GM12874 (cell line): Measurements from ENCODE around the gene OR5K3.

ENCODE experiments used
- TF ChIP-seq, protein P1 (sequence below): IDR thresholded peaks from 2 replicates; pipeline ENCODE4 v1.5.1; 2011; ENCODE audit warnings: low read depth, mild to moderate bottlenecking, control low read depth, low read length, moderate library complexity; ENCODE audit not compliant: insufficient read depth

OR5K3 gene

DNA sequence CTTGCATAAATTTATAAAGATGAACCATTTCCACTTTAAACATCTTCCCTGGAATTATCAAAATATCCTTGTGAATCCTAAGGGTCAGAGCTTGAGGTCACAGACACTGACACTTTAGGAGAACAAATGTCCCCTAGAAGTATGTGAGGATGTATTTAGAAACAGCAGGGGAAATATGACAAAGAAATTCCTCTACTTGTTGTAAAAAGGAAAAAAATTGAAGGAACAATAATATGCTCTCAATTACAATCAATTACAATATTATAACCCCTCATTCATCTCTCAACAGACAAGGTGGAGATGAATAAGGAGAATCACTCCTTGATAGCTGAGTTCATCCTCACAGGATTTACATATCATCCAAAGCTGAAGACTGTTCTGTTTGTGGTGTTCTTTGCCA lies at the start of gene OR5K3:
Gene OR5K3, plus strand, starts transcription at position 301 of the 400 bp plus-strand sequence. Its CDS starts 0 bp downstream, at position 301.
- TF ChIP-seq, protein P1, sequence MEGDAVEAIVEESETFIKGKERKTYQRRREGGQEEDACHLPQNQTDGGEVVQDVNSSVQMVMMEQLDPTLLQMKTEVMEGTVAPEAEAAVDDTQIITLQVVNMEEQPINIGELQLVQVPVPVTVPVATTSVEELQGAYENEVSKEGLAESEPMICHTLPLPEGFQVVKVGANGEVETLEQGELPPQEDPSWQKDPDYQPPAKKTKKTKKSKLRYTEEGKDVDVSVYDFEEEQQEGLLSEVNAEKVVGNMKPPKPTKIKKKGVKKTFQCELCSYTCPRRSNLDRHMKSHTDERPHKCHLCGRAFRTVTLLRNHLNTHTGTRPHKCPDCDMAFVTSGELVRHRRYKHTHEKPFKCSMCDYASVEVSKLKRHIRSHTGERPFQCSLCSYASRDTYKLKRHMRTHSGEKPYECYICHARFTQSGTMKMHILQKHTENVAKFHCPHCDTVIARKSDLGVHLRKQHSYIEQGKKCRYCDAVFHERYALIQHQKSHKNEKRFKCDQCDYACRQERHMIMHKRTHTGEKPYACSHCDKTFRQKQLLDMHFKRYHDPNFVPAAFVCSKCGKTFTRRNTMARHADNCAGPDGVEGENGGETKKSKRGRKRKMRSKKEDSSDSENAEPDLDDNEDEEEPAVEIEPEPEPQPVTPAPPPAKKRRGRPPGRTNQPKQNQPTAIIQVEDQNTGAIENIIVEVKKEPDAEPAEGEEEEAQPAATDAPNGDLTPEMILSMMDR, result no peak

GRCh38 chr3:98341758-98342157 lies 48.7 kb upstream of the OR5K3 start:
- TF ChIP-seq, protein P1, result no peak

DNA sequence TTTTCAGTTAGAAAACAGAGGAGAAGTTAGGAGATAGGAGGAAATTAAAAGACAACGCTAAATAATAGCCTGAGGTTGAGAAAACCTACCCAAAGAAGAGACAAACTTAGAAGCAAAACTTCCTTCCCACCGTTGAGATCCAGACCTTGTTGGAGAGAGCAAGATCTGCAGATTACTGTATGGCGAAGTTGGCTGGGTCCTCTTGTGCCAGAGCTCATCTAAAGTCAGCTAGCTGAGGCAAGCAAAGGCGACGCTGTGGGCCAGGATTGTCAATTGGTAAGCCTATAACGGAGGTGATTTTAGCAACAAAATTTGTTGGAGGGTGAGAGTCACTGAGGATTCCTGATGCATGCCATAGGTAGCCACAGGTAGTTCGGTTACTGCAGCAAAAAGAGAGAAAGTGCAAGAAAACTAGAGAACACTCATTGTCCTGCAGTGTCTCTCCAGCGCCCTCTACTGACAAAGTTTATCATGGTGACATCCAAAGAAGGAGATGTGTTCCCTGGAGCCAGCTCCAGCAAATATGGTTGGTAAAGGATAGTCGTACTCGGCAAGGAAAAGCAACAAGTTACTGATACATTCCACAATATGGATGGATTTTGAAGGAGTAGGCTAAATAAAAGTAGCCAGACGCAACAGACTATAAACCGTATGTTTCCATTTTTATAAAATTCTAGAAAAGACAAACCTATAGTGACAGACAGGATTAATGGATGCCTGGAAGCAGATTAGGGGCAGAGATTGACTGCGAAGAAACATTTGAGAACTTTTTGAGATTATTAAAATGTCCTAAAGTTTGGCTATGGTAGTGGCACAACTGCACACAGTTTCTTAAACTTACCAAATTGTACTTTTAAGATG lies 46.6 kb upstream of the OR5K3 start:
- TF ChIP-seq, protein P1, result peak; percentile 79

GRCh38 chr3:98350082-98350481 lies 40.4 kb upstream of the OR5K3 start:
- TF ChIP-seq, protein P1, result no peak

DNA sequence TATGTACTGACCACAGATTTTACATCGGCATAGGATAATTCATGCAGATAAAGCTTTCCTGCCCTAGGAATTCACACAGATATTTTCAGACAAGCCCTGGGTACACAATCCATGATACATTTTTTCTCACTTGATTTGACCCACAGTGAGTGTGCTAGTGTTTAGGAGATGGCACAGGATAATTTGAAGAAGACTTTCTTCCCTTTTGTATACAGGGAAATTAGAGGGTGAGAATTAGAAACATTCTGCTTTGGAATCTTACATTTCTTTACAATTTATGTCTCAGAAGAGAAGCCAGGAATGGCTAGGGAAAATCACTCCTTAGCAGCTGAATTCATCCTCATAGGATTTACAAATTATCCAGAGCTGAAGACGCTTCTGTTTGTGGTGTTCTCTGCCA lies 36.9 kb upstream of the OR5K3 start, which contains the start of gene OR5K4:
Gene OR5K4, plus strand, starts transcription at position 301 of the 400 bp plus-strand sequence. Its CDS starts 0 bp downstream, at position 301.
- TF ChIP-seq, protein P1, result no peak

- TF ChIP-seq, protein P1, result no peak
Observed at GRCh38 chr3:98359250-98359649, 31.2 kb upstream of the OR5K3 start.

- TF ChIP-seq, protein P1, result peak; percentile 25; the same call in 1 of the 2 replicates
Observed at GRCh38 chr3:98359993-98360675, 30.3 kb upstream of the OR5K3 start.
